Measurements from ENCODE around the gene ERFL.

DNA sequence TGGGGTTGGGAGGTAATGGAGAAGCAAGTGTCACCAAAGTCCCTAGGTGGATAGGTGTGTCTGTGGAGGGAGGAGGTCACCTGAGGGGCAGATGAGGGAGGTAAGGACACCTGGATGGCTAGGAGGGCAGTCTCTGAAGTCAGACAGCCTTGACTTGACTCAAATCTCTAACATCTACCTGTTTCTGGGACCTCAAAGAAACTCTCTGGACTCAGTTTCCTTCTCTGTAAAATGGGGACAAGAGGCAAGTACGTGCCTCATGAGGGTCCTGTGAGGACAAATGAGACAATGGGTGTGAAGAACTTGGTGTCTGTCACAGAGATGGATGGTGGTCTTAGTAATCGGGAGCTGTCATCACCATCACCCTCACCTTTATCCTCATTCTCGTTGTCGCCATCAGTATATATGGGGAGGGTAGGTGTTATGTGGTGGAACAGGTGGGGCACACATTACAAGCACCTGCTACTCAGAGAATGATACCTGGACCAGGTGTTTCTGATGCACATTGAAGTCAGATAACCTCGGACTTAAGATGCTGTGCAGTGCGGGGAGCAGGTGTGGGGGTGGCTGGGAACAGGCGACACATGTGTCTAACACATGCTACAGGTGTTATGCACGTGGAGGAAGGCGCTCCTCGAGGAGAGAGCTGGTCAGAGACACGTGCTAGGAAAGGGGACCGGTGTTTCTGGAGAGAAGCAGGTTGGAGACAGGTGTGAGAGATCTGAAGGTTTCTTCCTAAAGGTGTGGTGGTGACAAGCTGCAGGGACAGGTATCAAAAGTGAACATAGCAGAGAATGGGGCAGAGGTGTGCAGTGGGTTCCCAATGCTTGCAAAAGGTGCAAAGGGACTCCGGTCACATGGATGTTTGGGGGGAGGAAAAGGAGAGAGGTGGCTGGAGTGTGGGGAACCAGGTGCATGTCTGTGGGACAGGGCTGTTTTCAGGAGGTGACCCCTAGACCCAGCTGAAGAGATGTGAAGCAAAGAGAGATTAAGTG is 3.8 kb downstream of the ERFL start:
- TF ChIP-seq, protein P1, sequence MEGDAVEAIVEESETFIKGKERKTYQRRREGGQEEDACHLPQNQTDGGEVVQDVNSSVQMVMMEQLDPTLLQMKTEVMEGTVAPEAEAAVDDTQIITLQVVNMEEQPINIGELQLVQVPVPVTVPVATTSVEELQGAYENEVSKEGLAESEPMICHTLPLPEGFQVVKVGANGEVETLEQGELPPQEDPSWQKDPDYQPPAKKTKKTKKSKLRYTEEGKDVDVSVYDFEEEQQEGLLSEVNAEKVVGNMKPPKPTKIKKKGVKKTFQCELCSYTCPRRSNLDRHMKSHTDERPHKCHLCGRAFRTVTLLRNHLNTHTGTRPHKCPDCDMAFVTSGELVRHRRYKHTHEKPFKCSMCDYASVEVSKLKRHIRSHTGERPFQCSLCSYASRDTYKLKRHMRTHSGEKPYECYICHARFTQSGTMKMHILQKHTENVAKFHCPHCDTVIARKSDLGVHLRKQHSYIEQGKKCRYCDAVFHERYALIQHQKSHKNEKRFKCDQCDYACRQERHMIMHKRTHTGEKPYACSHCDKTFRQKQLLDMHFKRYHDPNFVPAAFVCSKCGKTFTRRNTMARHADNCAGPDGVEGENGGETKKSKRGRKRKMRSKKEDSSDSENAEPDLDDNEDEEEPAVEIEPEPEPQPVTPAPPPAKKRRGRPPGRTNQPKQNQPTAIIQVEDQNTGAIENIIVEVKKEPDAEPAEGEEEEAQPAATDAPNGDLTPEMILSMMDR (conservative IDR thresholded peaks at IDR 0.05; ENCODE audit: low read depth in 2 of 2): no peak
- TF ChIP-seq ZNF331 (CRISPR knock-in tag; IDR thresholded peaks at IDR 0.05; ENCODE audit: low read depth): no peak
- TF ChIP-seq EZH2 (IDR thresholded peaks at IDR 0.05; ENCODE audit: low read depth, unreplicated experiment): no peak
- TF ChIP-seq, protein P2, sequence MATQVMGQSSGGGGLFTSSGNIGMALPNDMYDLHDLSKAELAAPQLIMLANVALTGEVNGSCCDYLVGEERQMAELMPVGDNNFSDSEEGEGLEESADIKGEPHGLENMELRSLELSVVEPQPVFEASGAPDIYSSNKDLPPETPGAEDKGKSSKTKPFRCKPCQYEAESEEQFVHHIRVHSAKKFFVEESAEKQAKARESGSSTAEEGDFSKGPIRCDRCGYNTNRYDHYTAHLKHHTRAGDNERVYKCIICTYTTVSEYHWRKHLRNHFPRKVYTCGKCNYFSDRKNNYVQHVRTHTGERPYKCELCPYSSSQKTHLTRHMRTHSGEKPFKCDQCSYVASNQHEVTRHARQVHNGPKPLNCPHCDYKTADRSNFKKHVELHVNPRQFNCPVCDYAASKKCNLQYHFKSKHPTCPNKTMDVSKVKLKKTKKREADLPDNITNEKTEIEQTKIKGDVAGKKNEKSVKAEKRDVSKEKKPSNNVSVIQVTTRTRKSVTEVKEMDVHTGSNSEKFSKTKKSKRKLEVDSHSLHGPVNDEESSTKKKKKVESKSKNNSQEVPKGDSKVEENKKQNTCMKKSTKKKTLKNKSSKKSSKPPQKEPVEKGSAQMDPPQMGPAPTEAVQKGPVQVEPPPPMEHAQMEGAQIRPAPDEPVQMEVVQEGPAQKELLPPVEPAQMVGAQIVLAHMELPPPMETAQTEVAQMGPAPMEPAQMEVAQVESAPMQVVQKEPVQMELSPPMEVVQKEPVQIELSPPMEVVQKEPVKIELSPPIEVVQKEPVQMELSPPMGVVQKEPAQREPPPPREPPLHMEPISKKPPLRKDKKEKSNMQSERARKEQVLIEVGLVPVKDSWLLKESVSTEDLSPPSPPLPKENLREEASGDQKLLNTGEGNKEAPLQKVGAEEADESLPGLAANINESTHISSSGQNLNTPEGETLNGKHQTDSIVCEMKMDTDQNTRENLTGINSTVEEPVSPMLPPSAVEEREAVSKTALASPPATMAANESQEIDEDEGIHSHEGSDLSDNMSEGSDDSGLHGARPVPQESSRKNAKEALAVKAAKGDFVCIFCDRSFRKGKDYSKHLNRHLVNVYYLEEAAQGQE (IDR thresholded peaks at IDR 0.05; ENCODE audit: unreplicated experiment): no peak
- TF ChIP-seq POLR2AphosphoS5 (IDR thresholded peaks at IDR 0.05; ENCODE audit: low read depth): no peak
- TF ChIP-seq STAT1 (IDR thresholded peaks at IDR 0.05; ENCODE audit: unreplicated experiment): no peak
- no peak for TF ChIP-seq JUNB (IDR thresholded peaks at IDR 0.05; ENCODE audit: unreplicated experiment)
- no peak for TF ChIP-seq EZH2phosphoT487 (IDR thresholded peaks at IDR 0.05; ENCODE audit: unreplicated experiment)
- TF ChIP-seq ZNF114 (CRISPR knock-in tag; IDR thresholded peaks at IDR 0.05): no peak
- TF ChIP-seq CREB1 (CRISPR knock-in tag; IDR thresholded peaks at IDR 0.05; ENCODE audit: low read depth): no peak

Measured in GM23338 (cell line).